MCF 10A (cell line): ENCODE results near the gene GLRB. TPM values are rescaled to one million over a fixed set of nuclear protein-coding genes. Genes with fewer than 3 reads are reported as not detected.

Source experiments
- BruUV-seq: library from RNA; stranded (reverse); fragments of 400-500 nt; replicated peaks from 2 replicates; lab custom pipeline; 2021; lab: Mats Ljungman, UMichigan
- CTCF ChIA-PET: fragments of 300-600 bp; sonication (Branson Sonifier 250); formaldehyde crosslinking; extraction: SDS; loops from one replicate; lab custom pipeline; 2021; ENCODE audit warnings: antibody characterized with exemption, inconsistent platforms; lab: Yijun Ruan, JAX
- POLR2A ChIA-PET: fragments of 300-600, 350-650 bp; sonication (Branson Sonifier 250); formaldehyde crosslinking; extraction: SDS; loops from one replicate; lab custom pipeline; 2020; ENCODE audit warnings: antibody characterized with exemption, inconsistent platforms; lab: Yijun Ruan, JAX
- DNase-seq: peaks from one replicate; pipeline ENCODE4 v3.0.0-alpha.2; 2018; ENCODE audit not compliant: unreplicated experiment
- H3K27ac Mint-ChIP-seq: one replicate; pipeline ENCODE4 v1.8.0; 2022; ENCODE audit warnings: mild to moderate bottlenecking, low read depth, mixed read lengths; ENCODE audit not compliant: unreplicated experiment
- H3K27me3 Mint-ChIP-seq: one replicate; pipeline ENCODE4 v1.8.0; 2022; ENCODE audit warnings: mixed read lengths; ENCODE audit not compliant: insufficient read depth, unreplicated experiment
- H3K36me3 Mint-ChIP-seq: one replicate; pipeline ENCODE4 v1.8.0; 2022; ENCODE audit warnings: mild to moderate bottlenecking, moderate library complexity, mixed read lengths; ENCODE audit not compliant: insufficient read depth, unreplicated experiment
- H3K4me1 Mint-ChIP-seq: one replicate; pipeline ENCODE4 v1.8.0; 2022; ENCODE audit warnings: mixed read lengths; ENCODE audit not compliant: insufficient read depth, unreplicated experiment
- H3K4me3 Mint-ChIP-seq: one replicate; pipeline ENCODE4 v1.8.0; 2022; ENCODE audit warnings: mild to moderate bottlenecking, moderate library complexity, mixed read lengths; ENCODE audit not compliant: unreplicated experiment
- H3K9me3 Mint-ChIP-seq: one replicate; pipeline ENCODE4 v1.8.0; 2022; ENCODE audit warnings: mixed read lengths; ENCODE audit not compliant: unreplicated experiment
- intact Hi-C: fragments of 100-400 bp; cut with micrococcal nuclease; formaldehyde crosslinking; loops from 2 replicates; pipeline ENCODE4 v1.14.1; 2022
- total RNA-seq: library from RNA; stranded (reverse); gene quantifications from 2 replicates; pipeline ENCODE4 v1.2.3, GENCODE V29; 2022
- TF ChIP-seq, protein P1 (sequence below): fragments of 200-600 bp; IDR thresholded peaks from one replicate; pipeline ENCODE4 v1.8.0; 2022; ENCODE audit warnings: antibody characterized with exemption, mild to moderate bottlenecking; ENCODE audit not compliant: unreplicated experiment

Gene GLRB
- total RNA-seq, 1 experiment from 2014 or later, result 5.9 TPM

DNA sequence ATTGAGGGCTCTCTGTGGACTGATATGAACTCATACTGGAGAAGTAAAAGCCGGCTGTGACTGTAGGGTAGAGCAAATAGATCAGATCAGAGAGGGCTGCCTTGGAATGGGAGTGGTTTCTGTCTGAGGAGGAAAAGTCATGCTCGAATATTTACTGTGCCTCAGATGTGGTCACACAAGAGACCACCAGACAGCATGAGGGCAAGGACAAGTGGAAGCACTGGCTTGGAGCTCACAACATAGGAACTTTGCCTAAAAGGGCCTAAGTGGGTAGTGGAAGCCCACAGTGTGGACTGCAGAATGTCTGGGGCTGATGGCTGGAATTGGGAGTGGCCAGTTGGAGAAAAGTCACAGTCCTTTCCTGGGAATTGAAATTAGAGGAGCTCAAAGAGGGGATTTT lies 19.8 kb downstream of the GLRB start:
- Mint-ChIP-seq H3K9me3 (no peaks in the 10 kb centered on the region), H3K4me3 (no peak overlapping the region), H3K4me1 (no peaks in the 10 kb centered on the region), H3K27ac (no peak overlapping the region), H3K36me3 (no peaks in the 10 kb centered on the region), H3K27me3 (no peaks in the 10 kb centered on the region)
- no peak for DNase-seq
- BruUV-seq, result no TSS peak
- CTCF ChIA-PET, result interaction anchor here (0.7 to 0.8 kb wide), 2 partner anchors 50 to 715 kb away, joined by 4 read pairs; no protein-coding TSS in a partner anchor
- POLR2A ChIA-PET, result interaction anchor here (0.8 to 0.9 kb wide), 2 partner anchors 20 to 51 kb away, joined by 3 read pairs; no protein-coding TSS in a partner anchor
- TF ChIP-seq, protein P1, sequence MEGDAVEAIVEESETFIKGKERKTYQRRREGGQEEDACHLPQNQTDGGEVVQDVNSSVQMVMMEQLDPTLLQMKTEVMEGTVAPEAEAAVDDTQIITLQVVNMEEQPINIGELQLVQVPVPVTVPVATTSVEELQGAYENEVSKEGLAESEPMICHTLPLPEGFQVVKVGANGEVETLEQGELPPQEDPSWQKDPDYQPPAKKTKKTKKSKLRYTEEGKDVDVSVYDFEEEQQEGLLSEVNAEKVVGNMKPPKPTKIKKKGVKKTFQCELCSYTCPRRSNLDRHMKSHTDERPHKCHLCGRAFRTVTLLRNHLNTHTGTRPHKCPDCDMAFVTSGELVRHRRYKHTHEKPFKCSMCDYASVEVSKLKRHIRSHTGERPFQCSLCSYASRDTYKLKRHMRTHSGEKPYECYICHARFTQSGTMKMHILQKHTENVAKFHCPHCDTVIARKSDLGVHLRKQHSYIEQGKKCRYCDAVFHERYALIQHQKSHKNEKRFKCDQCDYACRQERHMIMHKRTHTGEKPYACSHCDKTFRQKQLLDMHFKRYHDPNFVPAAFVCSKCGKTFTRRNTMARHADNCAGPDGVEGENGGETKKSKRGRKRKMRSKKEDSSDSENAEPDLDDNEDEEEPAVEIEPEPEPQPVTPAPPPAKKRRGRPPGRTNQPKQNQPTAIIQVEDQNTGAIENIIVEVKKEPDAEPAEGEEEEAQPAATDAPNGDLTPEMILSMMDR, result no peak
- intact Hi-C loops, result no loop called here

DNA sequence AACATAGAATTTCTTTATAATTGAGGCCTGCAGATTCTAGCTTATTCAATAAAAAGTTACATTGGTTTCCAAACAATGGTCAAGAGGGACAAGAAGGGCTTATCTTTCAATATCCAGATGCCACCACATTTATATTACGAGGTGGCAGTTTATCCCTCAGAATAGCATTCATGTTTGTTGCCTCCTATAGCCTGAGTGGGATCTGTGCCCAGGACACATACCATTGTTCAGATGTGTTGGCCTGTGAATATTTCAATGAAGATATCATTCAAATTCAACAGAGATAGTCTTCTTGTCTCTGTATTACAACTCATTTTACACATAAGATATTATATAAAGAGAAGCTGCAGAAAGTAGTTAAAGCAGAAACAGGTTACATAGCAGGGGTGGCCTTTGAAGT lies 20.5 kb downstream of the GLRB start:
- CTCF ChIA-PET, result interaction anchor here (0.8 kb wide), 1 partner anchor 714 kb away, joined by 4 read pairs; no protein-coding TSS in a partner anchor
- no peak for DNase-seq
- no peaks in the 10 kb centered on the region for H3K9me3 Mint-ChIP-seq
- intact Hi-C loops, result no loop called here
- H3K4me3 Mint-ChIP-seq, result no peak overlapping the region
- no peaks in the 10 kb centered on the region for H3K4me1 Mint-ChIP-seq
- no TSS peak for BruUV-seq
- TF ChIP-seq, protein P1, result no peak
- H3K36me3 Mint-ChIP-seq, result no peaks in the 10 kb centered on the region
- H3K27me3 Mint-ChIP-seq, result no peaks in the 10 kb centered on the region
- POLR2A ChIA-PET, result interaction anchor here (0.7 to 0.9 kb wide), 2 partner anchors 20 to 408 kb away, joined by 3 to 4 read pairs; no protein-coding TSS in a partner anchor
- no peak overlapping the region for H3K27ac Mint-ChIP-seq

DNA sequence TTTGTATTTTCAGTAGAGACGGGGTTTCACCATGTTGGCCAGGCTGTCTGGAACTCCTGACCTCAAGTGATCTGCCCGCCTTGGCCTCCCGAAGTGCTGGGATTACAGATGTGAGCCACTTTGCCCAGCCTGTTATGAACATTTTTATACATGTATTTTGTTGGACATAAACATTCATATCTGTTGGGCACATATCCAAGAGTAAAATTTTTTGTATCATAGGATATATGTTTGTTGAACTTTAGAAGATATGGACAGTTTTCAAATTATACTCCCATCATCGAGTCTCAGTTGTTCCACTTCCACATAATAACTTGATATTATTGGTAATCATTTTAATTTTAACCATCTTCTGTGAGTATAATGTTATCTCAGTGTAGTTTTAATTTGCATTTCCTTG lies 23.6 kb downstream of the GLRB start:
- intact Hi-C loops, result no loop called here
- no peaks in the 10 kb centered on the region for H3K4me1 Mint-ChIP-seq
- POLR2A ChIA-PET, result no interaction called here

DNA sequence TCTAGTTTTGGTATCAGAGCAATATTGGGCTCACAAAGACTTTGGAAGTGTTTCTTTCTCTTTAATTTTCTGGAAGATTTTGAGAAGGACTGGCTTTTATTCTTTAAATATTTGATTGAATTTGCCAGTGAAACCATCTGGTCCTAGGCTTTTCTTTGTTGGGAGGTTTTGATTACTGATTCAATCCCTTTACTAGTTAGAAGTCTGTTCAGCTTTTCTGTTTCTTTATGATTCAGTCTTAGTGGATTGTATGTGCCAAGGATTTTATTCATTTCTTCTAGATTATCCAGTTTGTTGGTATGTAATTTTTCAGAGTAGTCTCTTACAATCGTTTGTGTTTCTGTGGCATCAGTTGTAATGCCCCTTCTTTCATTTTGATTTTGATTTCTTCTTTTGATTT lies 28.6 kb downstream of the GLRB start:
- Mint-ChIP-seq H3K36me3 (peaks cover 6% of the 10 kb centered on the region), H3K4me3 (no peak overlapping the region), H3K4me1 (no peaks in the 10 kb centered on the region), H3K27me3 (no peaks in the 10 kb centered on the region), H3K9me3 (peaks cover 11% of the 10 kb centered on the region), H3K27ac (no peak overlapping the region)
- TF ChIP-seq, protein P1, result no peak
- intact Hi-C loops, result no loop called here
- POLR2A ChIA-PET, result interaction anchor here (0.7 kb wide), 1 partner anchor 9 kb away, joined by 3 read pairs; no protein-coding TSS in a partner anchor
- no peak for DNase-seq
- BruUV-seq, result no TSS peak
- CTCF ChIA-PET, result no interaction called here

More for the DNA sequence above, 23.6 kb downstream of the GLRB start:
- no TSS peak for BruUV-seq
- Mint-ChIP-seq H3K36me3 (no peaks in the 10 kb centered on the region), H3K27me3 (no peaks in the 10 kb centered on the region), H3K9me3 (no peaks in the 10 kb centered on the region), H3K4me3 (no peak overlapping the region), H3K27ac (no peak overlapping the region)
- TF ChIP-seq, protein P1, result no peak
- DNase-seq, result no peak
- CTCF ChIA-PET, result interaction anchor here (0.7 kb wide), 1 partner anchor 118 kb away, joined by 4 read pairs; no protein-coding TSS in a partner anchor
